ENCODE data around the gene EBI3. TPM values are rescaled to one million over a fixed set of nuclear protein-coding genes. Genes with fewer than 3 reads are reported as not detected.
"Not testable (repeated sequence)": the region's sequence is repeated elsewhere in the genome, so short reads cannot be mapped to it uniquely, and the experiment has no call there.

The EBI3 gene
- total RNA-seq (0.32 TPM), polyA plus RNA-seq (5.7 TPM)

DNA sequence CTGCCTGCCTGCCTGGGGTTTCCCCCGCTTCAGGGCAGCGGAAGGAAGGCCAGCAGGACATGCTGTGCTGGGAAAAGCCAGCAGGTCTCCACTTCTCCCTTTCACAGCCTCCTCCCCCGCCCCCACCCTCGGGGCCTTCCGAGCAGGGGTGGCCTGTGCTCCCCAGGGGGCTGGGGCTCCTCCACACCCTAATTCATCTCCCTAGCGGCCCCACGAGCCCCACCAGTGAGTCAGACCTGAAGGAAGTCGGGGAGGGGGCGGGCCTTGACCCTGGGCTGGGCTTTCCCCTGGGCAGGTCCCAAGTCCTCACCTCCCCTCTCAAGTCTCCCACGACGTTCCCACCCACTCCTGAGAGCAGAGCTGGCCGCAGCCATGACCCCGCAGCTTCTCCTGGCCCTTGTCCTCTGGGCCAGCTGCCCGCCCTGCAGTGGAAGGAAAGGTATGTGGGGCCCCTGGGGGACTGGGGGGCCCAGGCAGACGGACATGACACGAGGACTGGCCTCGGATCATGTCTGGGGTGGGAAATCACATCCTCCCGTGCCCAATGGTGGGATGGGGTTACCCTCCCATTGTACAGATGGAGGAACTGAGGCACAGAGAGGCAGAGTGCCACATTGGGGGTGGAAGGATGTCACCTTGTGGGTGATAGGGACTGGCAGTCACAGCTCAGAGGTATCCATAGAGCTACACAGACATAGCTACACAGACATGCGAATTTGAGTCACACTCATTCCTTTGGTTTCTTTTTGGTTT lies at the start of gene EBI3:
Gene EBI3, plus strand, starts transcription at position 345 of the 753 bp plus-strand sequence. Its CDS starts 28 bp downstream, at position 373.
- H3K4me1 ChIP-seq (ENCODE audit: insufficient read depth) = no peaks in the 10 kb centered on the region
- WGBS = 13% methylated on average over 19 of the region's 19 CpGs
- DNase-seq (ENCODE audit: extremely low spot score) = no peak
- no peak within 1 kb of the TSS for H3K27ac ChIP-seq (ENCODE audit: low read depth)
- no peak within 1 kb of the TSS for H3K4me3 ChIP-seq (ENCODE audit: low read depth, low read length)
- no peaks in the 10 kb centered on the region for H3K36me3 ChIP-seq (ENCODE audit: insufficient read depth)

DNA sequence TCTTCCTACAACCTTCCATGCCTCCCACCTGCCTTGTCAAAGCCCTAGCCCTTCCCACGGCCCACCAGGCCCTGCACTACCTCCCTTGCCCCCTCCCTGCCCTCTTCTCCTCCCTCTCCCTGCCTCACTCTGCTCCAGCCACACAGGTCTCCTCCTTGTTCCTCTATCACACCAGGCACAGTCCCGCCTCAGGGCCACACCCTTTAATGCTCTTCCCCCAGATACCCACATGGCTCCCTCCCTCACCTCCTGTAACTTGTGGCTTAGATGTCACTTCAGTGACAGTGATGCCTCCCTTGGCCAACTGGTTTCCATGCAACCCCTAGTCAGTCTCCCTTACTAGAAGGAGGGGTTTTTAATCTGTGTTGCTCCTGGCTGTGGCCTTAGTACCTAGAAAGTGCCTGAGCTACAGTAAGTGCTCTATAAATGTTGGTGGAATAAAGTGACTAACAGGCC lies 48.2 kb upstream of the EBI3 start:
- WGBS = 79% methylated on average over 2 of the region's 2 CpGs
- DNase-seq (ENCODE audit: extremely low spot score) = no peak
- Histone ChIP-seq H3K36me3 (ENCODE audit: insufficient read depth) (peaks cover 4% of the 10 kb centered on the region), H3K4me3 (ENCODE audit: low read depth, low read length) (no peak overlapping the region), H3K27ac (ENCODE audit: low read depth) (no peak overlapping the region), H3K4me1 (ENCODE audit: insufficient read depth) (no peaks in the 10 kb centered on the region)

- under 1% methylated on average over 58 of the region's 58 CpGs for WGBS
Observed at GRCh38 chr19:4182084-4182810, 47.1 kb upstream of the EBI3 start, which contains the start of the genes ANKRD24 and SIRT6. ANKRD24 (plus strand) TSS chr19:4182689; CDS start chr19:4186426, 3,737 bp downstream. SIRT6 (minus strand) TSS chr19:4182563; CDS start chr19:4182539, 24 bp downstream.

GRCh38 chr19:4183967-4184717 lies 45.2 kb upstream of the EBI3 start:
- WGBS = 43% methylated on average over 23 of the region's 23 CpGs

More at GRCh38 chr19:4182084-4182810, 47.1 kb upstream of the EBI3 start, which contains the start of the genes ANKRD24 and SIRT6:
- peak within 1 kb of the TSS; percentile 91 for H3K4me3 ChIP-seq (ENCODE audit: low read depth, low read length)
- DNase-seq (ENCODE audit: extremely low spot score) = peak; percentile 77
- H3K27ac ChIP-seq (ENCODE audit: low read depth) = peak within 1 kb of the TSS; percentile 29
- peaks cover 4% of the 10 kb centered on the region for H3K36me3 ChIP-seq (ENCODE audit: insufficient read depth)
- H3K4me1 ChIP-seq (ENCODE audit: insufficient read depth) = no peaks in the 10 kb centered on the region

DNA sequence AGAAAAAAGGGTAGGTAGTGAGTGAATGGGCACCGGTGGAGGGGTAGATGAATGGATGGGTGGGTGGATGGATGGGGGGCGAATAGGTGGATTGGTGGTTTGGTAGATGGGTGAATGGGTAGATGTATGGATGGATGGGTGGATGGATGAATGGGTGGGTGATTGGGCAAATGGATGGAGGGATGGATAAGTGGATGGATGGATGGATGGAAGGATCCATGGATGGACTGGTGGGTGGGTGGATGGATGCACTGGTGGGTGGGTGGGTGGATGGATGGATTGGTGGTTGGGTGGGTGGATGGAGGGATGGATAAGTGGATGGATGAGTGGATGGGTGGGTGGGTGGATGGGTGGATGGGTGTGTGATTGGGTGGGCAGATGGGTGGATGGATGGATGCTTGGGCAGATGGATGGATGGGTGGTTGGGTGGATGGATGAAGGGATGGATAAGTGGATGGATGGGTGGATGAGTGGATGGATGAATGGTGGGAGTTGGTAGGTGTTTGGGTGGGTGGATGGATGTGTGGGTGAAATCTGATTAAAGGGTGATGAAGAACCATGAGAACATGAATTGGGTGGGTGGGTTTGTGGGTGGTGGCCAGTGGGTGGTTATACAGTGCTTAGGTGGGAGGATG lies 44.5 kb upstream of the EBI3 start:
- Histone ChIP-seq H3K4me3 (ENCODE audit: low read depth, low read length) (no peak overlapping the region), H3K27ac (ENCODE audit: low read depth) (no peak overlapping the region), H3K4me1 (ENCODE audit: insufficient read depth) (no peaks in the 10 kb centered on the region), H3K36me3 (ENCODE audit: insufficient read depth) (no peaks in the 10 kb centered on the region)
- 89% methylated on average over 2 of the region's 2 CpGs for WGBS
- no peak for DNase-seq (ENCODE audit: extremely low spot score)

More at GRCh38 chr19:4183967-4184717, 45.2 kb upstream of the EBI3 start:
- Histone ChIP-seq H3K27ac (ENCODE audit: low read depth) (no peak overlapping the region), H3K4me3 (ENCODE audit: low read depth, low read length) (no peak overlapping the region), H3K36me3 (ENCODE audit: insufficient read depth) (no peaks in the 10 kb centered on the region), H3K4me1 (ENCODE audit: insufficient read depth) (no peaks in the 10 kb centered on the region)
- no peak for DNase-seq (ENCODE audit: extremely low spot score)

DNA sequence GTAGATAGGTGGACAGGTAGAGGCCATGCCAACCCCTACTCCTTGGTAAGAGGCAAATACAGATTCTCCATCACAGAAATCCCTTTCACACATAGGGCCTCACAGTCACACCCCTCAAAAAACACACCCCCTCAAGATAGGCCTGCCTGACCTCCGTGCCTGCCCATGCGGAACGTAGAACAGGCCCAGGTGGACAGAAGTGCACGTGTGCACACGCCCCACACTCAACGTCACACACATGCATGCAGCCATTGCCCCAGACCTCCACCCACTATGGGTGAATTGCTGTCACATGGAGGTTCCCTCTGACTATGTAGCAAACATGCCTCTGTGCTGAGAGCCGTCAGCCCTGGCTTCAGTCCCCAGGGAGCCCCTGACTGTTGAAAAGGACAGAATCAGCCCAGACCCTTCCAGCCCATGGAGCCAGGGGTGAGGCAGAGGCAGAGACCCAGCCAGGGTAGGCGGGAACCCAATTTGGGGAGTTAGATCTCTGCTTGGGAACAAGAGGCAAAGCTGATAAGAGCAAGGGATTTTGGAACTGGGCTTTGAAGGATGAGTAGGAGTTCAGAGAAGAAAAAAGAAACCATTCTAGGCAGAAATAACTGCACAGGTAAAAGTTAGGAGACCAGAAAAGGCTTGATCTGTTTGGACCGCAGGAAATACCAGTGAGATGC lies 43.8 kb upstream of the EBI3 start:
- WGBS = 66% methylated on average over 9 of the region's 9 CpGs
- DNase-seq (ENCODE audit: extremely low spot score) = no peak
- no peaks in the 10 kb centered on the region for H3K4me1 ChIP-seq (ENCODE audit: insufficient read depth)

GRCh38 chr19:4186087-4186993 lies 43.0 kb upstream of the EBI3 start:
- 32% methylated on average over 22 of the region's 22 CpGs for WGBS
- no peak overlapping the region for H3K4me3 ChIP-seq (ENCODE audit: low read depth, low read length)
- no peaks in the 10 kb centered on the region for H3K36me3 ChIP-seq (ENCODE audit: insufficient read depth)
- H3K27ac ChIP-seq (ENCODE audit: low read depth) = no peak overlapping the region
- no peaks in the 10 kb centered on the region for H3K4me1 ChIP-seq (ENCODE audit: insufficient read depth)
- DNase-seq (ENCODE audit: extremely low spot score) = no peak

More for the DNA sequence above, 43.8 kb upstream of the EBI3 start:
- H3K36me3 ChIP-seq (ENCODE audit: insufficient read depth) = no peaks in the 10 kb centered on the region
- no peak overlapping the region for H3K27ac ChIP-seq (ENCODE audit: low read depth)
- H3K4me3 ChIP-seq (ENCODE audit: low read depth, low read length) = no peak overlapping the region

GRCh38 chr19:4187313-4188122 lies 41.8 kb upstream of the EBI3 start:
- no peak for DNase-seq (ENCODE audit: extremely low spot score)
- WGBS = 88% methylated on average over 10 of the region's 10 CpGs
- H3K4me3 ChIP-seq (ENCODE audit: low read depth, low read length) = no peak overlapping the region
- no peak overlapping the region for H3K27ac ChIP-seq (ENCODE audit: low read depth)
- H3K36me3 ChIP-seq (ENCODE audit: insufficient read depth) = no peaks in the 10 kb centered on the region
- no peaks in the 10 kb centered on the region for H3K4me1 ChIP-seq (ENCODE audit: insufficient read depth)

- no peak for DNase-seq (ENCODE audit: extremely low spot score)
- Histone ChIP-seq H3K4me3 (ENCODE audit: low read depth, low read length) (no peak overlapping the region), H3K27ac (ENCODE audit: low read depth) (no peak overlapping the region), H3K4me1 (ENCODE audit: insufficient read depth) (no peaks in the 10 kb centered on the region), H3K36me3 (ENCODE audit: insufficient read depth) (no peaks in the 10 kb centered on the region)
- WGBS = 74% methylated on average over 5 of the region's 5 CpGs
Observed at GRCh38 chr19:4189641-4190040, 39.7 kb upstream of the EBI3 start.

- WGBS = 91% methylated on average over 3 of the region's 3 CpGs
- not testable (repeated sequence) for H3K36me3 ChIP-seq (ENCODE audit: insufficient read depth); H3K4me1 ChIP-seq (ENCODE audit: insufficient read depth); H3K4me3 ChIP-seq (ENCODE audit: low read depth, low read length); H3K27ac ChIP-seq (ENCODE audit: low read depth); DNase-seq (ENCODE audit: extremely low spot score)
Observed at GRCh38 chr19:4192537-4192936, 36.8 kb upstream of the EBI3 start.

DNA sequence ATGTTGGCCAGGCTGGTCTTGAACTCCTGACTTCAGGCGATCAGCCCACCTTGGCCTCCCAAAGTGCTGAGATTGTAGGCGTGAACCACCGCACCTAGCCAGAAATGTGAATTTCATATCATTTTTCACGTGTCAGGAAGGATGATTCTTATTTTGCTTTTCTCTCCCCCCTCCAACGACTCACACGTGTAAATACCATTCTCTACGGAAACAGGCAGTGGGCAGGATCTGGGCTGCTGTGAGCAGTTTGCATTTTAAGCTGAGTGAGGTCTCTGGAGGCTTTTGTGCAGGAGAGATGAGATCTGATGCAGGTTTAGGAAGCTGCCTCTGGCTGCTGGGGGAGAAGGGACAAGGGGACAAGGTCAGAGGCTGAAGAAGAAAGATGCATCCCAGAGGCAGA lies 35.0 kb upstream of the EBI3 start:
- WGBS = 46% methylated on average over 7 of the region's 7 CpGs
- no peak for DNase-seq (ENCODE audit: extremely low spot score)
- Histone ChIP-seq H3K27ac (ENCODE audit: low read depth) (no peak overlapping the region), H3K4me1 (ENCODE audit: insufficient read depth) (no peaks in the 10 kb centered on the region), H3K4me3 (ENCODE audit: low read depth, low read length) (no peak overlapping the region), H3K36me3 (ENCODE audit: insufficient read depth) (no peaks in the 10 kb centered on the region)

All from urinary bladder (tissue), 4 donors.